ENCODE results near the gene AFDN.

AFDN gene

GRCh38 chr6:167921831-167922230, 95.1 kb downstream of the AFDN start:
- DNase-seq, result no peak

- DNase-seq, result no peak
These were observed 98.3 kb downstream of the AFDN start for GRCh38 chr6:167925026-167925425.

- DNase-seq, result no peak
These were observed 100.5 kb downstream of the AFDN start for GRCh38 chr6:167927246-167927645.

- DNase-seq, result no peak
These were observed 101.4 kb downstream of the AFDN start for GRCh38 chr6:167928111-167928510.

GRCh38 chr6:167930295-167930694, 103.6 kb downstream of the AFDN start:
- no peak for DNase-seq

- no peak for DNase-seq
These were observed 106.0 kb downstream of the AFDN start for GRCh38 chr6:167932468-167933276.

- DNase-seq, result peak in 1 of 3 donors; percentile 2
These were observed 106.6 kb downstream of the AFDN start for GRCh38 chr6:167933290-167933689.

GRCh38 chr6:167933847-167934246, 107.1 kb downstream of the AFDN start:
- no peak for DNase-seq

GRCh38 chr6:167934426-167934864, 107.7 kb downstream of the AFDN start:
- DNase-seq, result no peak

GRCh38 chr6:167936051-167936450, 109.3 kb downstream of the AFDN start:
- DNase-seq, result no peak

- DNase-seq, result no peak
These were observed 110.6 kb downstream of the AFDN start for GRCh38 chr6:167937301-167937700.

GRCh38 chr6:167937948-167938911, 111.5 kb downstream of the AFDN start:
- DNase-seq, result peak; percentile 41 to 65 (median 60)

GRCh38 chr6:167941822-167942221, 115.1 kb downstream of the AFDN start:
- no peak for DNase-seq

- no peak for DNase-seq
These were observed 117.4 kb downstream of the AFDN start for GRCh38 chr6:167944130-167944529.

GRCh38 chr6:167946007-167946406, 119.3 kb downstream of the AFDN start:
- DNase-seq, result no peak

GRCh38 chr6:167946604-167947003, 119.9 kb downstream of the AFDN start:
- DNase-seq, result no peak

- DNase-seq, result no peak
These were observed 121.0 kb downstream of the AFDN start for GRCh38 chr6:167947716-167948115.

- no peak for DNase-seq
These were observed 122.0 kb downstream of the AFDN start for GRCh38 chr6:167948716-167949115.

GRCh38 chr6:167949121-167949684, 122.5 kb downstream of the AFDN start:
- DNase-seq, result no peak

GRCh38 chr6:167951781-167952511, 125.2 kb downstream of the AFDN start:
- DNase-seq, result no peak

- DNase-seq, result no peak
These were observed 125.8 kb downstream of the AFDN start for GRCh38 chr6:167952512-167952859.

GRCh38 chr6:167953551-167953950, 126.8 kb downstream of the AFDN start:
- no peak for DNase-seq

- no peak for DNase-seq
These were observed 127.4 kb downstream of the AFDN start for GRCh38 chr6:167954151-167954550.

All from suppressor macrophage treated with lipopolysaccharide for 1 hour (primary cell).